ENCODE results near the gene ISG20L2.

DNA sequence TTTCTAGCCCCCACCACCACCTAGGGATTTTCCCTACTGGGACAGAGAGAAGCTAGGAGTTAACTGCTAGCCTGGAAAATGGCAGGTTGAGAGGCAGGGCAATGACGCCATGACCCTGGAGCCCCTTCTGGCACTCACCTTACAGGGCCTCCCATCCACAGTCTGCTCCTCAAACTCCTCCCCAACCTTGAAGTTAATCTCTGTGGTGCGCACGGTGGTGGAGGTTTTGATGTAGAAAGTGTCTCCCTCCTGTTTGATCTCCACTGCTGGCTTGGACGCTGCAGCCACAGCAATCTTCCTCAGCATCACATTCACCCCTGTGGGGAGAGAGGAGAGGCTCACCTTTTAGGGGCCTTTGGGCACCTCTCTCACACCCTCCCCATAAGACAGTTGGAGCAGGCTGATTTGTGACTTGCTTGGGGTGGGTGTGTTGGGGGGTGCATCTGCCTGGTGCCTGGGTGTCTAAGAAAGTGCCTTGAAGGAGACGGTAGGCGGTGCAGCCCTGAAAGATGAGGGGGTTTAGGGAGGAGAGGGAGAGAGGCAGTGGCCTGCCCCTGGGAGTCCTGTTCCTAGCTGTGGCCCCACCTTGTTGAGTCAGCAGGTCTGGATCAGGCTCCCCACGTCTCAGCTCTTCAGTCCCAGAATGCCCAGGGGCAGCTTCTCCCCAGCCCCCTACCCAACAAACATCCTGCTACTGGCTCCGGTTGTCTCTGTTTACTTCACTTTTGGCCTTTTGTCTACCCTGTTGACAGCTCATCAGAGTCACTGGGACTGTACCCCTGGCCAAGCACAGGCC is 27.6 kb downstream of the ISG20L2 start:
- no peak for TF ChIP-seq YY1 (IDR thresholded peaks at IDR 0.05; ENCODE audit: insufficient read depth, insufficient read length)
- no peak for TF ChIP-seq ZNF274 (IDR thresholded peaks at IDR 0.05; ENCODE audit: low read depth, low read length)
- no peak for TF ChIP-seq SUZ12 (IDR thresholded peaks at IDR 0.05; ENCODE audit: extremely low read depth, insufficient read depth, insufficient read length)
